Measurements from ENCODE around the gene NELFE.
"Not testable (repeated sequence)": the region's sequence is repeated elsewhere in the genome, so short reads cannot be mapped to it uniquely, and the experiment has no call there.

Gene NELFE

GRCh38 chr6:31919624-31920303, 39.0 kb downstream of the NELFE start:
- no peak for DNase-seq (ENCODE audit: low read depth in 1 of 2, low spot score in 1 of 2)

GRCh38 chr6:31918069-31918720, 40.6 kb downstream of the NELFE start:
- DNase-seq (ENCODE audit: low read depth in 1 of 2, low spot score in 1 of 2), result no peak

GRCh38 chr6:31915756-31916155, 43.0 kb downstream of the NELFE start:
- DNase-seq (ENCODE audit: low read depth in 1 of 2, low spot score in 1 of 2), result no peak

GRCh38 chr6:31915351-31915750, 43.4 kb downstream of the NELFE start:
- no peak for DNase-seq (ENCODE audit: low read depth in 1 of 2, low spot score in 1 of 2)

- no peak for DNase-seq (ENCODE audit: low read depth in 1 of 2, low spot score in 1 of 2)
Observed at GRCh38 chr6:31911826-31912585, 46.8 kb downstream of the NELFE start.

- not testable (repeated sequence) for DNase-seq (ENCODE audit: low read depth in 1 of 2, low spot score in 1 of 2)
Observed at GRCh38 chr6:31909298-31909697, 49.5 kb downstream of the NELFE start.

- DNase-seq (ENCODE audit: low read depth in 1 of 2, low spot score in 1 of 2), result no peak
Observed at GRCh38 chr6:31908791-31909190, 50.0 kb downstream of the NELFE start.

- not testable (repeated sequence) for DNase-seq (ENCODE audit: low read depth in 1 of 2, low spot score in 1 of 2)
Observed at GRCh38 chr6:31908255-31908654, 50.5 kb downstream of the NELFE start.

- DNase-seq (ENCODE audit: low read depth in 1 of 2, low spot score in 1 of 2), result no peak
Observed at GRCh38 chr6:31907158-31907813, 51.5 kb downstream of the NELFE start.

- DNase-seq (ENCODE audit: low read depth in 1 of 2, low spot score in 1 of 2), result not testable (repeated sequence)
Observed at GRCh38 chr6:31906727-31907126, 52.0 kb downstream of the NELFE start.

GRCh38 chr6:31906122-31906521, 52.6 kb downstream of the NELFE start:
- no peak for DNase-seq (ENCODE audit: low read depth in 1 of 2, low spot score in 1 of 2)

- no peak for DNase-seq (ENCODE audit: low read depth in 1 of 2, low spot score in 1 of 2)
Observed at GRCh38 chr6:31905041-31905440, 53.7 kb downstream of the NELFE start.

GRCh38 chr6:31903957-31904356, 54.8 kb downstream of the NELFE start:
- no peak for DNase-seq (ENCODE audit: low read depth in 1 of 2, low spot score in 1 of 2)

Measured in stimulated activated CD4-positive, alpha-beta T cell treated with anti-CD3 and anti-CD28 coated beads, Interleukin-15, amount 100 ng/mL, for 1 hour (primary cell).